Measurements from ENCODE around the gene HELZ.

The HELZ gene

GRCh38 chr17:67067571-67068482 lies 177.2 kb downstream of the HELZ start:
- DNase-seq: no peak

GRCh38 chr17:67066717-67067116 lies 178.3 kb downstream of the HELZ start:
- DNase-seq: no peak

- DNase-seq: no peak
Observed at GRCh38 chr17:67063141-67063540, 181.9 kb downstream of the HELZ start.

- peak; percentile 52 for DNase-seq
Observed at GRCh38 chr17:67059372-67059771, 185.6 kb downstream of the HELZ start.

GRCh38 chr17:67058036-67058435 lies 187.0 kb downstream of the HELZ start:
- no peak for DNase-seq

- DNase-seq: no peak
Observed at GRCh38 chr17:67056746-67057490, 188.1 kb downstream of the HELZ start.

GRCh38 chr17:67055811-67056745 lies 188.9 kb downstream of the HELZ start:
- DNase-seq: no peak

GRCh38 chr17:67055041-67055443 lies 190.0 kb downstream of the HELZ start:
- DNase-seq: no peak

- DNase-seq: no peak
Observed at GRCh38 chr17:67054608-67055007, 190.4 kb downstream of the HELZ start.

GRCh38 chr17:67054011-67054591 lies 190.9 kb downstream of the HELZ start:
- no peak for DNase-seq

GRCh38 chr17:67053438-67054000 lies 191.5 kb downstream of the HELZ start:
- DNase-seq: no peak

- no peak for DNase-seq
Observed at GRCh38 chr17:67052720-67053437, 192.1 kb downstream of the HELZ start.

- no peak for DNase-seq
Observed at GRCh38 chr17:67051837-67052236, 193.2 kb downstream of the HELZ start.

- DNase-seq: no peak
Observed at GRCh38 chr17:67051155-67051538, 193.8 kb downstream of the HELZ start.

- DNase-seq: no peak
Observed at GRCh38 chr17:67050471-67051154, 194.4 kb downstream of the HELZ start.

- DNase-seq: no peak
Observed at GRCh38 chr17:67050066-67050465, 194.9 kb downstream of the HELZ start.

- DNase-seq: no peak
Observed at GRCh38 chr17:67049025-67049739, 195.8 kb downstream of the HELZ start.

- DNase-seq: no peak
Observed at GRCh38 chr17:67047382-67047781, 197.6 kb downstream of the HELZ start.

- DNase-seq: peak; percentile 63
Observed at GRCh38 chr17:67046398-67046797, 198.6 kb downstream of the HELZ start.

- DNase-seq: no peak
Observed at GRCh38 chr17:67044940-67045339, 200.1 kb downstream of the HELZ start.
